K562 (cell line): ENCODE results near the gene SERGEF. TPM values are rescaled to one million over a fixed set of nuclear protein-coding genes. Genes with fewer than 3 reads are reported as not detected.

ENCODE experiments used
- ATAC-seq: fragments of 200-7000 bp; cut with Tn5 transposase; 3 replicates; pipeline ENCODE4 v1.9.1; 2020; ENCODE audit warnings: moderate library complexity
- BruUV-seq: library from RNA; stranded (reverse); fragments of 400-500 nt; replicated peaks from 2 replicates; lab custom pipeline; 2021; lab: Mats Ljungman, UMichigan
- CTCF ChIA-PET: fragments of 300-600 bp; formaldehyde crosslinking; extraction: SDS; loops from one replicate; lab custom pipeline; 2021; ENCODE audit warnings: low intra/inter-chr PET ratio; lab: Yijun Ruan, JAX
- POLR2A ChIA-PET: fragments of 300-600, 350-650 bp; sonication (Branson Sonifier 250); formaldehyde crosslinking; extraction: SDS; loops from one replicate; lab custom pipeline; 2021; ENCODE audit warnings: antibody characterized with exemption, inconsistent platforms; lab: Yijun Ruan, JAX
- DNase-seq, 4 experiments: peaks; one replicate each; pipeline versions ENCODE4 v3.0.0 to v3.0.0-alpha.2; 2011 to 2018; ENCODE audit warnings: low spot score in 3 of 4, mixed read lengths in 3 of 4; ENCODE audit errors: extremely low read depth in 1 of 4
- FAIRE-seq: peaks from 2 replicates; lab custom pipeline; 2011; peaks lifted over from hg19 to GRCh38; lab: Jason Lieb, UNC
- H2AFZ ChIP-seq: 2 replicates; pipeline ENCODE4 v1.6.0; 2011; ENCODE audit warnings: low read depth, low read length, control low read depth, inconsistent platforms
- H3K27ac ChIP-seq: fragments of 200-600 bp; 3 replicates; pipeline ENCODE4 v1.8.0; 2011; ENCODE audit warnings: low read depth, mild to moderate bottlenecking, control low read depth, inconsistent platforms, low read length, moderate library complexity, mixed read lengths; ENCODE audit errors: extremely low read depth
- H3K27me3 ChIP-seq, 2 experiments: fragments of 300-600 bp in 1 of 2; 2 replicates in 1 of 2; 3 replicates in 1 of 2; pipeline versions ENCODE4 v1.6.0 to v1.8.0; 2011; ENCODE audit warnings: inconsistent platforms in 2 of 2, low read length in 2 of 2, mild to moderate bottlenecking in 1 of 2, mixed read lengths in 1 of 2, moderate library complexity in 1 of 2; ENCODE audit not compliant: control insufficient read depth in 2 of 2, insufficient read depth in 2 of 2
- H3K36me3 ChIP-seq: fragments of 300-600 bp; 3 replicates; pipeline ENCODE4 v1.8.0; 2011; ENCODE audit warnings: mild to moderate bottlenecking, low read length, inconsistent platforms; ENCODE audit not compliant: control insufficient read depth, insufficient read depth
- H3K4me1 ChIP-seq, 2 experiments: fragments of 200-600 bp in 1 of 2; replicated peaks in 1 of 2; 2 replicates in 1 of 2; 3 replicates in 1 of 2; pipeline versions ENCODE4 v1.5.1 to v1.8.0; 2011; ENCODE audit warnings: inconsistent platforms in 2 of 2, low read length in 2 of 2, mild to moderate bottlenecking in 1 of 2, mixed read lengths in 1 of 2, moderate library complexity in 1 of 2; ENCODE audit not compliant: control insufficient read depth in 2 of 2, insufficient read depth in 2 of 2
- H3K4me2 ChIP-seq: 2 replicates; pipeline ENCODE4 v1.6.1; 2011; ENCODE audit warnings: low read length, control low read depth, inconsistent platforms, mixed read lengths; ENCODE audit not compliant: insufficient read depth
- H3K4me3 ChIP-seq: fragments of 200-600 bp; sonication (generic), shearing (Covaris generic); 2 replicates; pipeline ENCODE4 v1.5.1; 2016; ENCODE audit warnings: control low read depth, inconsistent platforms
- H3K79me2 ChIP-seq: fragments of 200-600 bp; 3 replicates; pipeline ENCODE4 v1.8.0; 2011; ENCODE audit warnings: low read length, inconsistent platforms; ENCODE audit not compliant: control insufficient read depth, insufficient read depth
- H3K9ac ChIP-seq, 2 experiments: 2 replicates each; pipeline versions ENCODE4 v1.6.0 to v1.6.1; 2011; ENCODE audit warnings: low read depth in 2 of 2, low read length in 2 of 2, control low read depth in 1 of 2, inconsistent platforms in 1 of 2, mild to moderate bottlenecking in 1 of 2, mixed read lengths in 1 of 2; ENCODE audit not compliant: insufficient read depth in 1 of 2
- H3K9me1 ChIP-seq: one replicate; pipeline ENCODE4 v1.6.0; 2011; ENCODE audit warnings: inconsistent platforms, mild to moderate bottlenecking, low read length, moderate library complexity; ENCODE audit not compliant: control insufficient read depth, insufficient read depth
- H3K9me3 ChIP-seq: replicated peaks from 2 replicates; pipeline ENCODE4 v1.5.1; 2011; ENCODE audit warnings: low read depth, low read length, inconsistent platforms; ENCODE audit not compliant: control insufficient read depth, insufficient read depth
- H4K20me1 ChIP-seq: replicated peaks from 2 replicates; pipeline ENCODE4 v1.6.1; 2011; ENCODE audit warnings: low read length, inconsistent platforms, mixed read lengths; ENCODE audit not compliant: control insufficient read depth, insufficient read depth
- FOS ChIP-seq: IDR thresholded peaks from 3 replicates; pipeline ENCODE4 v1.6.1; 2011; ENCODE audit not compliant: insufficient read length; ENCODE audit errors: extremely low read depth
- FOSL1 ChIP-seq: fragments of 200-800 bp; sonication (Bioruptor generic); conservative IDR thresholded peaks from 2 replicates; pipeline ENCODE4 v1.6.1; 2016; ENCODE audit warnings: missing genetic modification characterization, missing compliant biosample characterization
- MECOM ChIP-seq: fragments of 250-450 bp; sonication (Bioruptor Pico); IDR thresholded peaks from 2 replicates; pipeline ENCODE4 v1.8.0; 2022; ENCODE audit warnings: inconsistent platforms
- OTX1 ChIP-seq: fragments of 450-650 bp; formaldehyde crosslinking; IDR thresholded peaks from 2 replicates; pipeline ENCODE4 v1.4.0; 2022; ENCODE audit warnings: mild to moderate bottlenecking
- SAFB ChIP-seq: fragments of 200-400 bp; formaldehyde crosslinking; IDR thresholded peaks from 2 replicates; pipeline ENCODE4 v1.6.1; 2017; ENCODE audit warnings: low read depth, low read length, borderline replicate concordance
- SRSF1 ChIP-seq: fragments of 200-400 bp; formaldehyde crosslinking; IDR thresholded peaks from 2 replicates; pipeline ENCODE4 v1.6.1; 2017; ENCODE audit warnings: mild to moderate bottlenecking, low read depth, low read length, moderate library complexity
- ZBTB1 ChIP-seq: sonication (generic); formaldehyde crosslinking; IDR thresholded peaks from 2 replicates; pipeline ENCODE4 v1.8.1; 2023; ENCODE audit warnings: missing genetic modification reagents, low read depth, mild to moderate bottlenecking, borderline replicate concordance
- ZKSCAN3 ChIP-seq: fragments of 250-450 bp; sonication (Bioruptor Pico); IDR thresholded peaks from 2 replicates; pipeline ENCODE4 v1.4.0; 2020
- ZNF584 ChIP-seq: fragments of 200-800 bp; sonication (Bioruptor generic); IDR thresholded peaks from 2 replicates; pipeline ENCODE4 v1.6.1; 2016; ENCODE audit warnings: low read depth, mild to moderate bottlenecking, missing genetic modification characterization, missing compliant biosample characterization
- ZNF699 ChIP-seq: fragments of 250-450 bp; sonication (Bioruptor Pico); IDR thresholded peaks from 2 replicates; pipeline ENCODE4 v1.8.0; 2021; ENCODE audit warnings: mild to moderate bottlenecking, moderate library complexity; ENCODE audit not compliant: insufficient replicate concordance
- WGBS: fragments of 100-300 bp; shearing (Covaris generic); methylation state at CpG from one replicate; pipeline ENCODE4 v1.1.6; 2016; ENCODE audit warnings: low coverage, mixed read lengths; ENCODE audit not compliant: insufficient coverage; ENCODE audit errors: missing lambda C conversion rate; 5-methylcytosine and 5-hydroxymethylcytosine counted together
- in situ Hi-C: fragments of 300-500 bp; cut with MboI; formaldehyde crosslinking; loops from 4 replicates; pipeline ENCODE4 v1.15.0; 2018; ENCODE audit warnings: inconsistent platforms, mixed read lengths
- intact Hi-C: fragments of 100-400 bp; cut with micrococcal nuclease; formaldehyde crosslinking; loops from 2 replicates; pipeline ENCODE4 v1.14.2; 2022
- polyA plus RNA-seq, 8 experiments: library from polyadenylated mRNA; depleted of rRNA in 4 of 8; stranded (reverse) in 5 of 8; unstranded in 3 of 8; fragments of >200 nt; fragmentation: Nextera tagmentation in 2 of 8; fragmentation: Illumina TruSeq in 1 of 8; extraction: Ambion mirVana in 2 of 8; extraction: Trizol in 1 of 8; gene quantifications; 2 replicates each; pipeline versions ENCODE4 v1.2.1 to v1.2.3, GENCODE V29; 2011 to 2014; ENCODE audit warnings: inconsistent platforms in 1 of 8, missing spikeins in 1 of 8
- total RNA-seq, 7 experiments: library from RNA; depleted of rRNA in 6 of 7; stranded (reverse); fragments of >200 nt in 6 of 7; fragmentation: Illumina TruSeq in 2 of 7; extraction: Trizol in 2 of 7; gene quantifications; 2 replicates each; pipeline versions ENCODE4 v1.2.1 to v1.2.3, GENCODE V29; 2011 to 2021; ENCODE audit warnings: low replicate concordance in 1 of 7
- TF ChIP-seq, protein P1 (sequence below): fragments of 250-450 bp; sonication (Bioruptor Pico); IDR thresholded peaks from 2 replicates; pipeline ENCODE4 v1.8.0; 2022; ENCODE audit warnings: inconsistent platforms
- TF ChIP-seq, protein P2 (sequence below): sonication (generic); formaldehyde crosslinking; IDR thresholded peaks from 2 replicates; pipeline ENCODE4 v1.8.1; 2022; ENCODE audit warnings: missing genetic modification reagents

Gene SERGEF
- total and polyA plus RNA-seq, 9 of the 15 experiments (the other 6 are each of a cell fraction or from before 2014, with no cell fraction given): 10.2 to 28.0 (median 19.9) TPM

DNA sequence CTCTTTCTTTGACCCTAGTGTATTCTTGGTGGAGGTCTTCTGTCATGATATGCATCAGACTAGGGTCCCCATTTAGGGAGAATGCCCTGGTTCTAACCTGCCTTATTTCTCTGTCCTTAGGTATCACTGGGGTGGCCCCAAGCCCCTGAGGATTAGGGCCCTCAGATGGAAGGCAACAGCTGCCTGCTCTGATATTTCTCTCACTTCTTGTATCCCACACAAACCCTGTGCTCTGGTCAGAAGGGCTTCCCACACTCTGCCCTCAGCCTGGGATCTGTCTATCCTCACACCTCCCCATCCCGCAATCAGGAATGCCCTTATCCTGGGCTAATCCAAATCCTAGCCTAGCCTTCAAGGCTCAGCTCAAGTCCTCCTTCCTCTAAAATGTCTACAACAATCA lies 202.8 kb downstream of the SERGEF start:
- 7% methylated on average over 1 of the region's 1 CpG for WGBS
- no peak for ATAC-seq
- no peaks in the 10 kb centered on the region for H3K36me3 ChIP-seq
- DNase-seq: no peak
- CTCF ChIA-PET: interaction anchor here (0.6 kb wide), 1 partner anchor 459 kb away, joined by 3 read pairs; no protein-coding TSS in a partner anchor
- H3K4me1 ChIP-seq: no peaks in the 10 kb centered on the region
- no peak overlapping the region for H3K9ac ChIP-seq
- H3K9me3 ChIP-seq: no peaks in the 10 kb centered on the region
- no peaks in the 10 kb centered on the region for H3K9me1 ChIP-seq
- no peak for FAIRE-seq
- no peak overlapping the region for H2AFZ ChIP-seq
- H3K27me3 ChIP-seq: peaks cover 0 to 3% of the 10 kb centered on the region in 2 experiments; a peak in 1 of 5 replicates
- no peaks in the 10 kb centered on the region for H3K79me2 ChIP-seq
- H3K4me3 ChIP-seq: no peak overlapping the region
- H3K27ac ChIP-seq: no peak overlapping the region
- H4K20me1 ChIP-seq: peaks cover 5% of the 10 kb centered on the region; the same call in 1 of the 2 replicates
- in situ Hi-C loops: no loop called here
- H3K4me2 ChIP-seq: no peak overlapping the region
- POLR2A ChIA-PET: no interaction called here
- TF ChIP-seq FOSL1 (tag): no peak
- no peak for TF ChIP-seq FOS
- TF ChIP-seq ZNF584 (CRISPR knock-in tag): no peak
- no peak for TF ChIP-seq ZNF699 (CRISPR knock-in tag)
- TF ChIP-seq, protein P1, sequence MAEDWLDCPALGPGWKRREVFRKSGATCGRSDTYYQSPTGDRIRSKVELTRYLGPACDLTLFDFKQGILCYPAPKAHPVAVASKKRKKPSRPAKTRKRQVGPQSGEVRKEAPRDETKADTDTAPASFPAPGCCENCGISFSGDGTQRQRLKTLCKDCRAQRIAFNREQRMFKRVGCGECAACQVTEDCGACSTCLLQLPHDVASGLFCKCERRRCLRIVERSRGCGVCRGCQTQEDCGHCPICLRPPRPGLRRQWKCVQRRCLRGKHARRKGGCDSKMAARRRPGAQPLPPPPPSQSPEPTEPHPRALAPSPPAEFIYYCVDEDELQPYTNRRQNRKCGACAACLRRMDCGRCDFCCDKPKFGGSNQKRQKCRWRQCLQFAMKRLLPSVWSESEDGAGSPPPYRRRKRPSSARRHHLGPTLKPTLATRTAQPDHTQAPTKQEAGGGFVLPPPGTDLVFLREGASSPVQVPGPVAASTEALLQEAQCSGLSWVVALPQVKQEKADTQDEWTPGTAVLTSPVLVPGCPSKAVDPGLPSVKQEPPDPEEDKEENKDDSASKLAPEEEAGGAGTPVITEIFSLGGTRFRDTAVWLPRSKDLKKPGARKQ (CRISPR knock-in tag): no peak
- TF ChIP-seq, protein P2, sequence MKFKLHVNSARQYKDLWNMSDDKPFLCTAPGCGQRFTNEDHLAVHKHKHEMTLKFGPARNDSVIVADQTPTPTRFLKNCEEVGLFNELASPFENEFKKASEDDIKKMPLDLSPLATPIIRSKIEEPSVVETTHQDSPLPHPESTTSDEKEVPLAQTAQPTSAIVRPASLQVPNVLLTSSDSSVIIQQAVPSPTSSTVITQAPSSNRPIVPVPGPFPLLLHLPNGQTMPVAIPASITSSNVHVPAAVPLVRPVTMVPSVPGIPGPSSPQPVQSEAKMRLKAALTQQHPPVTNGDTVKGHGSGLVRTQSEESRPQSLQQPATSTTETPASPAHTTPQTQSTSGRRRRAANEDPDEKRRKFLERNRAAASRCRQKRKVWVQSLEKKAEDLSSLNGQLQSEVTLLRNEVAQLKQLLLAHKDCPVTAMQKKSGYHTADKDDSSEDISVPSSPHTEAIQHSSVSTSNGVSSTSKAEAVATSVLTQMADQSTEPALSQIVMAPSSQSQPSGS: no peak
- TF ChIP-seq ZKSCAN3 (CRISPR knock-in tag): no peak
- TF ChIP-seq SAFB: no peak
- TF ChIP-seq ZBTB1 (CRISPR knock-in tag): no peak
- TF ChIP-seq SRSF1: no peak
- TF ChIP-seq OTX1 (CRISPR knock-in tag): no peak
- TF ChIP-seq MECOM (CRISPR knock-in tag): no peak
- BruUV-seq: no TSS peak
- intact Hi-C loops: no loop called here
